ENCODE data around the gene NRP2. TPM values are rescaled to one million over a fixed set of nuclear protein-coding genes. Genes with fewer than 3 reads are reported as not detected.

Gene NRP2
- total and polyA plus RNA-seq, 7 experiments from 2014 or later: 0.35 to 23.7 (median 1.4) TPM

GRCh38 chr2:205651719-205652118 lies 30.6 kb upstream of the NRP2 start:
- H3K27me3 Mint-ChIP-seq: peaks cover 0 to 4% (median 0%) of the 10 kb centered on the region in 5 donors
- ChIA-PET CTCF (interaction anchor here (1.3 kb wide), 1 partner anchor 274 kb away, joined by 3 read pairs; no protein-coding TSS in a partner anchor), POLR2A (interaction anchor here (1.0 kb wide), 1 partner anchor 8 kb away, joined by 4 read pairs; no protein-coding TSS in a partner anchor)
- H3K4me1 ChIP-seq (ENCODE audit: control insufficient read depth in 2 of 2, insufficient read depth in 2 of 2, low read length in 2 of 2): no peaks in the 10 kb centered on the region
- intact Hi-C loops (cut with micrococcal nuclease): no loop called here
- no peaks in the 10 kb centered on the region for H3K36me3 ChIP-seq (ENCODE audit: control insufficient read depth in 2 of 3, insufficient read depth in 3 of 3, low read length in 3 of 3)
- DNase-seq: no peak
- peaks cover 0 to 2% (median 0%) of the 10 kb centered on the region in 5 donors for H3K36me3 Mint-ChIP-seq
- H3K4me1 Mint-ChIP-seq: no peaks in the 10 kb centered on the region
- ATAC-seq: no peak
- H3K4me3 Mint-ChIP-seq: no peak overlapping the region
- no peaks in the 10 kb centered on the region for H3K9me3 ChIP-seq (ENCODE audit: control insufficient read depth in 2 of 3, low read length in 3 of 3)
- no peak overlapping the region for H3K27ac Mint-ChIP-seq
- no peak overlapping the region for H3K4me3 ChIP-seq (ENCODE audit: low read length)
- H3K27ac ChIP-seq (ENCODE audit: low read depth, low read length): no peak overlapping the region
- H3K9me3 Mint-ChIP-seq: no peaks in the 10 kb centered on the region
- no peaks in the 10 kb centered on the region for H3K27me3 ChIP-seq (ENCODE audit: control insufficient read depth in 2 of 2, insufficient read depth in 2 of 2, low read length in 2 of 2)

- no peaks in the 10 kb centered on the region for H3K4me1 ChIP-seq (ENCODE audit: control insufficient read depth in 2 of 2, insufficient read depth in 2 of 2, low read length in 2 of 2)
- POLR2A ChIA-PET: no interaction called here
- no peak overlapping the region for H3K4me3 ChIP-seq (ENCODE audit: low read length)
- DNase-seq: no peak
- Mint-ChIP-seq H3K27ac (no peak overlapping the region), H3K36me3 (peaks cover 0 to 3% (median 0%) of the 10 kb centered on the region in 5 donors), H3K9me3 (peaks cover 0 to 3% (median 0%) of the 10 kb centered on the region in 11 donors), H3K27me3 (peaks cover 0 to 4% (median 0%) of the 10 kb centered on the region in 5 donors), H3K4me3 (no peak overlapping the region), H3K4me1 (peaks cover 0 to 7% (median 3%) of the 10 kb centered on the region in 7 donors)
- CTCF ChIA-PET: no interaction called here
- intact Hi-C loops (cut with micrococcal nuclease): no loop called here
- ATAC-seq: no peak
- H3K27me3 ChIP-seq (ENCODE audit: control insufficient read depth in 2 of 2, insufficient read depth in 2 of 2, low read length in 2 of 2): no peaks in the 10 kb centered on the region
- H3K9me3 ChIP-seq (ENCODE audit: control insufficient read depth in 2 of 3, low read length in 3 of 3): no peaks in the 10 kb centered on the region
- no peak overlapping the region for H3K27ac ChIP-seq (ENCODE audit: low read depth, low read length)
- no peaks in the 10 kb centered on the region for H3K36me3 ChIP-seq (ENCODE audit: control insufficient read depth in 2 of 3, insufficient read depth in 3 of 3, low read length in 3 of 3)
Observed at GRCh38 chr2:205654878-205655605, 27.3 kb upstream of the NRP2 start.

DNA sequence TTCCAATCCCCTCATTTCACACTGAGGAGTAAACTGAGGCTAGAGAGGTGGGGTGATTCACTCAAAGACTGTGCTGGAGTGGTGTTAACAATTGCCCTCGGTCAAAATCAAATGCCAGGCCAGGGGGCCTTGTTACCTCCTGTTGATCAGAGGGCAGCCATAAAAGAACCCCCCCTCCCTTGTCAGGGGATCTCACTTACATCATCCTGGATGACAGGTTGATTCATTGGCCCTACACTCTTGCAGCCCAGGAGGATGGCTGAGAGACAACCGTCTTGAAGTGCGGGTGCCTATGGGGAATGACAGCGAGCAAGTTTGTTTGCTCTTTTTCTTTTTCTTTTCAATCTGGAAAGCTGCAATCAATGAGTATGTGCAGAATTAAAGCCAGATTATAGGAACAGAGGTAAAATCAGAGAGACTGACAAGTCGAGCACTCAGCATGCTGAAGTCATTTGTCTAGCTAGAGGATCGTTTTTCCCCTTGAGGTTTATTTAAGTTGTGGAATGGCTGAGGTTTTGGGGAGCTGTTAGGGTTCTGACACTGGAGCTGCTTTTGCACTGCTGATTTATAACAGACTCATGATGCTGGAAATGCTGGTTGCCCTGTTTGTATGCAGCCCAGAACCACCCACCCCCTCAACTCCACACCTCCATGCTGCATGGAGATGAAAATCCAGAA lies 26.4 kb upstream of the NRP2 start:
- peaks cover 0 to 5% (median 0%) of the 10 kb centered on the region in 5 donors for H3K36me3 Mint-ChIP-seq
- ATAC-seq (no peak), DNase-seq (no peak)
- H3K27ac Mint-ChIP-seq: no peak overlapping the region
- H3K4me1 ChIP-seq (ENCODE audit: control insufficient read depth in 2 of 2, insufficient read depth in 2 of 2, low read length in 2 of 2): peaks cover 0 to 8% of the 10 kb centered on the region in 2 donors
- no peaks in the 10 kb centered on the region for H3K27me3 ChIP-seq (ENCODE audit: control insufficient read depth in 2 of 2, insufficient read depth in 2 of 2, low read length in 2 of 2)
- no peak overlapping the region for H3K4me3 Mint-ChIP-seq
- H3K27ac ChIP-seq (ENCODE audit: low read depth, low read length): no peak overlapping the region
- no peaks in the 10 kb centered on the region for H3K9me3 ChIP-seq (ENCODE audit: control insufficient read depth in 2 of 3, low read length in 3 of 3)
- CTCF ChIA-PET: no interaction called here
- no peak overlapping the region for H3K4me3 ChIP-seq (ENCODE audit: low read length)
- intact Hi-C loops (cut with micrococcal nuclease): no loop called here
- H3K4me1 Mint-ChIP-seq: peaks cover 8 to 15% (median 11%) of the 10 kb centered on the region in 7 donors
- H3K9me3 Mint-ChIP-seq: peaks cover 0 to 3% (median 0%) of the 10 kb centered on the region in 11 donors
- POLR2A ChIA-PET: interaction anchor here (0.6 kb wide), 1 partner anchor 116 kb away, joined by 3 read pairs; no protein-coding TSS in a partner anchor
- H3K36me3 ChIP-seq (ENCODE audit: control insufficient read depth in 2 of 3, insufficient read depth in 3 of 3, low read length in 3 of 3): no peaks in the 10 kb centered on the region
- peaks cover 0 to 4% (median 0%) of the 10 kb centered on the region in 5 donors for H3K27me3 Mint-ChIP-seq

DNA sequence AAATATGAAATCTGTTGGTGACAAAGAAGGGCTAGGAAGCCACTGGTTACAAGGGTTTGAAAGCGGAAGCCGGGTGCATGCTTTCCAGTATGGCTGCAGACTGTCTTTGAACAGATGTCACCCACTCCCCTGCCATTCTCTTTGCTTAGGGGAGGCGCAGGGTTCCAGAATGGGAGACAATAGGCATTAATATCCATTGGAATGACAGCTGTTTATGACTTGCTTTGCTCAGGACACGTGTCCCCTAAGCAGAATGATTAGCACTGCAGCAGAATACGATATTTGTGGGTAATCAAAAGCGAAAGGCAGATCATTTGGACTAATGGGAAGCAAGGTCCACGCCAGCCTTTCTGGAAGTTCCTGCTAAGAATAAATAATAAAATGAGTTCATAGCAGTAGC lies 25.8 kb upstream of the NRP2 start:
- Mint-ChIP-seq H3K4me1 (peaks cover 10 to 21% (median 17%) of the 10 kb centered on the region in 7 donors), H3K36me3 (peaks cover 0 to 6% (median 0%) of the 10 kb centered on the region in 5 donors), H3K27ac (no peak overlapping the region), H3K27me3 (peaks cover 0 to 4% (median 0%) of the 10 kb centered on the region in 5 donors), H3K4me3 (no peak overlapping the region), H3K9me3 (peaks cover 0 to 3% (median 0%) of the 10 kb centered on the region in 11 donors)
- DNase-seq: no peak
- ChIA-PET CTCF (no interaction called here), POLR2A (no interaction called here)
- no peak overlapping the region for H3K4me3 ChIP-seq (ENCODE audit: low read length)
- no peak for ATAC-seq
- intact Hi-C loops (cut with micrococcal nuclease): no loop called here
- H3K9me3 ChIP-seq (ENCODE audit: control insufficient read depth in 2 of 3, low read length in 3 of 3): no peaks in the 10 kb centered on the region
- H3K36me3 ChIP-seq (ENCODE audit: control insufficient read depth in 2 of 3, insufficient read depth in 3 of 3, low read length in 3 of 3): no peaks in the 10 kb centered on the region
- H3K27me3 ChIP-seq (ENCODE audit: control insufficient read depth in 2 of 2, insufficient read depth in 2 of 2, low read length in 2 of 2): no peaks in the 10 kb centered on the region
- no peak overlapping the region for H3K27ac ChIP-seq (ENCODE audit: low read depth, low read length)
- H3K4me1 ChIP-seq (ENCODE audit: control insufficient read depth in 2 of 2, insufficient read depth in 2 of 2, low read length in 2 of 2): peaks cover 0 to 13% of the 10 kb centered on the region in 2 donors

GRCh38 chr2:205656941-205657340 lies 25.4 kb upstream of the NRP2 start:
- no peak overlapping the region for H3K27ac Mint-ChIP-seq

DNA sequence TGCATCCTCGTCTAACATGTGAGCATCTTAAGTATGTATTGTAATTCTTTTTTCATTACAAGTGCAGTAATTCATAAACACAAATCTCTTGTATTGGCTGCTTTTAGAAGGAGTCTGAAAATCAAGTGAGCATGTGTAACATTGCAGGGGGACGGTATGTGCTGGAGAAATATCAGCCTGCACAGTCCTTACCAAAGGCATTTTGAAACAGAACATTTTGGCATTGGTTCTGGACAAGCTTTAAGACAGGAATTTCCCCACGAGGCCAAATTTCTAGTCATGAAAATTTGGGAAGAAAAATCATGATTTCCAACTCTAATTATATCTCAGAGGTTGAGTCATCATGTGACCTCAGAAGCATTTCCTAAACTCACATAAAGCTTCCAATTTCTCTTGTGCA lies 24.7 kb upstream of the NRP2 start:
- ChIA-PET POLR2A (no interaction called here), CTCF (no interaction called here)
- Histone ChIP-seq H3K36me3 (ENCODE audit: control insufficient read depth in 2 of 3, insufficient read depth in 3 of 3, low read length in 3 of 3) (no peaks in the 10 kb centered on the region), H3K27me3 (ENCODE audit: control insufficient read depth in 2 of 2, insufficient read depth in 2 of 2, low read length in 2 of 2) (no peaks in the 10 kb centered on the region), H3K4me1 (ENCODE audit: control insufficient read depth in 2 of 2, insufficient read depth in 2 of 2, low read length in 2 of 2) (peaks cover 0 to 13% of the 10 kb centered on the region in 2 donors), H3K9me3 (ENCODE audit: control insufficient read depth in 2 of 3, low read length in 3 of 3) (no peaks in the 10 kb centered on the region), H3K27ac (ENCODE audit: low read depth, low read length) (no peak overlapping the region), H3K4me3 (ENCODE audit: low read length) (no peak overlapping the region)
- Mint-ChIP-seq H3K27me3 (peaks cover 0 to 4% (median 0%) of the 10 kb centered on the region in 5 donors), H3K4me3 (no peak overlapping the region), H3K9me3 (peaks cover 0 to 3% (median 0%) of the 10 kb centered on the region in 11 donors), H3K36me3 (peaks cover 0 to 6% (median 0%) of the 10 kb centered on the region in 5 donors), H3K27ac (no peak overlapping the region), H3K4me1 (peaks cover 10 to 25% (median 19%) of the 10 kb centered on the region in 7 donors)
- ATAC-seq (no peak), DNase-seq (no peak)
- intact Hi-C loops (cut with micrococcal nuclease): no loop called here

More at GRCh38 chr2:205656941-205657340, 25.4 kb upstream of the NRP2 start:
- H3K4me3 Mint-ChIP-seq: no peak overlapping the region
- peaks cover 0 to 3% (median 0%) of the 10 kb centered on the region in 11 donors for H3K9me3 Mint-ChIP-seq
- no peak for DNase-seq
- H3K4me1 Mint-ChIP-seq: peaks cover 10 to 23% (median 19%) of the 10 kb centered on the region in 7 donors
- intact Hi-C loops (cut with micrococcal nuclease): no loop called here
- peaks cover 0 to 4% (median 0%) of the 10 kb centered on the region in 5 donors for H3K27me3 Mint-ChIP-seq
- Histone ChIP-seq H3K4me3 (ENCODE audit: low read length) (no peak overlapping the region), H3K27me3 (ENCODE audit: control insufficient read depth in 2 of 2, insufficient read depth in 2 of 2, low read length in 2 of 2) (no peaks in the 10 kb centered on the region), H3K9me3 (ENCODE audit: control insufficient read depth in 2 of 3, low read length in 3 of 3) (no peaks in the 10 kb centered on the region), H3K36me3 (ENCODE audit: control insufficient read depth in 2 of 3, insufficient read depth in 3 of 3, low read length in 3 of 3) (no peaks in the 10 kb centered on the region), H3K4me1 (ENCODE audit: control insufficient read depth in 2 of 2, insufficient read depth in 2 of 2, low read length in 2 of 2) (peaks cover 0 to 13% of the 10 kb centered on the region in 2 donors), H3K27ac (ENCODE audit: low read depth, low read length) (no peak overlapping the region)
- ChIA-PET POLR2A (no interaction called here), CTCF (no interaction called here)
- H3K36me3 Mint-ChIP-seq: peaks cover 0 to 6% (median 0%) of the 10 kb centered on the region in 5 donors
- no peak for ATAC-seq
